Body of pancreas (tissue), 4 donors: ENCODE measurements around the gene ZNF615. TPM values are rescaled to one million over a fixed set of nuclear protein-coding genes. Genes with fewer than 3 reads are reported as not detected.
"Not testable (repeated sequence)": the region's sequence is repeated elsewhere in the genome, so short reads cannot be mapped to it uniquely, and the experiment has no call there.

Experiments used
- ATAC-seq: fragments of 150-250 bp; one replicate; pipeline ENCODE4 v1.9.1; 2016
- DNase-seq, 4 donors: peaks; one replicate each; pipeline ENCODE4 v3.0.0-alpha.2; 2019
- H3K27ac ChIP-seq, 4 donors: fragments of 200-600 bp; sonication (generic); 1 replicate in 3 of 4; 2 replicates in 1 of 4; pipeline versions ENCODE4 v1.5.1 to v1.6.1; 2016 to 2019; ENCODE audit warnings: mild to moderate bottlenecking in 1 of 4, mixed read lengths in 1 of 4, moderate library complexity in 1 of 4
- H3K27me3 ChIP-seq, 2 donors: fragments of 200-600 bp; sonication (generic); one replicate each; pipeline ENCODE4 v1.6.0; 2016; ENCODE audit warnings: mild to moderate bottlenecking in 1 of 2
- H3K36me3 ChIP-seq, 2 donors: fragments of 200-600 bp; sonication (generic); replicated peaks in 1 of 2; 2 replicates each; pipeline ENCODE4 v1.5.1; 2016; ENCODE audit warnings: low read depth in 2 of 2; ENCODE audit not compliant: insufficient read depth in 1 of 2
- H3K4me1 ChIP-seq: fragments of 200-600 bp; sonication (generic); one replicate; pipeline ENCODE4 v1.6.0; 2016
- H3K4me3 ChIP-seq, 2 donors: fragments of 200-600 bp; sonication (generic); 1 replicate in 1 of 2; 2 replicates in 1 of 2; pipeline ENCODE4 v1.5.1; 2016 to 2019
- H3K9me3 ChIP-seq, 3 donors: fragments of 200-600 bp; sonication (generic); 1 replicate in 2 of 3; 2 replicates in 1 of 3; pipeline ENCODE4 v1.5.1; 2016
- CTCF ChIP-seq, 7 experiments: fragments of 450-650 bp in 4 of 7; fragments of 200-600 bp in 3 of 7; sonication (generic) in 3 of 7; IDR thresholded peaks; one replicate each; pipeline ENCODE4 v1.5.1; 2016 to 2019; ENCODE audit warnings: antibody characterized with exemption in 7 of 7
- POLR2A ChIP-seq, 3 donors: fragments of 450-650 bp; IDR thresholded peaks; one replicate each; pipeline ENCODE4 v1.6.1; 2016; ENCODE audit warnings: antibody characterized with exemption in 3 of 3, mild to moderate bottlenecking in 2 of 3
- WGBS, 2 donors: methylation state at CpG; one replicate each; pipeline ENCODE4 v1.1.5; 2017; 5-methylcytosine and 5-hydroxymethylcytosine counted together
- intact Hi-C: fragments of 100-400 bp; cut with DNase I; formaldehyde crosslinking; loops from one replicate; pipeline ENCODE4 v1.15.1; 2023
- total RNA-seq, 2 donors: library from RNA; depleted of rRNA; stranded (reverse); fragments of >200 nt; gene quantifications; one replicate each; pipeline ENCODE4 v1.1.0, GENCODE V29; 2016

Gene ZNF615
- total RNA-seq, 2 donors from 2014 or later = 5.6 to 7.8 TPM

GRCh38 chr19:51993422-51993821 is 14.6 kb downstream of the ZNF615 start:
- Histone ChIP-seq H3K4me1 (no peaks in the 10 kb centered on the region), H3K27ac (no peak overlapping the region), H3K27me3 (no peaks in the 10 kb centered on the region), H3K36me3 (peaks cover 20 to 29% of the 10 kb centered on the region in 2 donors), H3K9me3 (peaks cover 0 to 87% (median 10%) of the 10 kb centered on the region in 3 donors), H3K4me3 (no peak overlapping the region)
- TF ChIP-seq CTCF (IDR thresholded peaks at IDR 0.05) (no peak), POLR2A (IDR thresholded peaks at IDR 0.05) (no peak)
- WGBS, 2 donors = 97 to 100% methylated on average over 10 of the region's 10 CpGs
- DNase-seq (no peak), ATAC-seq (no peak)
- intact Hi-C loops = no loop called here

- Histone ChIP-seq H3K27me3 (no peaks in the 10 kb centered on the region), H3K9me3 (peaks cover 0 to 35% (median 0%) of the 10 kb centered on the region in 3 donors), H3K4me1 (peaks cover 7% of the 10 kb centered on the region), H3K27ac (peak within 1 kb of the TSS in 3 of 4 donors; percentile 6 to 78 (median 69)), H3K4me3 (peak within 1 kb of the TSS; percentile 33 to 96), H3K36me3 (no peaks in the 10 kb centered on the region)
- DNase-seq = peak; percentile 91 to 99 (median 94)
- 2 to 3% methylated on average over 25 to 33 of the region's 33 CpGs for WGBS, 2 donors
- peak in 2 of 3 donors; percentile 56 to 63 for TF ChIP-seq POLR2A (IDR thresholded peaks at IDR 0.05)
- TF ChIP-seq CTCF (IDR thresholded peaks at IDR 0.05) = peak in 1 of 7 experiments; percentile 13
- peak; percentile 100 for ATAC-seq
- intact Hi-C loops = no loop called here
Measured at GRCh38 chr19:51986309-51987291, 21.4 kb downstream of the ZNF615 start, which contains the start of gene ZNF350. Gene ZNF350 (minus strand): TSS chr19:51986840. CDS start chr19:51974360, 12,480 bp downstream.

GRCh38 chr19:51983361-51983760 is 24.6 kb downstream of the ZNF615 start:
- TF ChIP-seq CTCF (IDR thresholded peaks at IDR 0.05) = no peak
- no peak for TF ChIP-seq POLR2A (IDR thresholded peaks at IDR 0.05)
- Histone ChIP-seq H3K9me3 (peaks cover 0 to 41% (median 0%) of the 10 kb centered on the region in 3 donors), H3K4me1 (peaks cover 7% of the 10 kb centered on the region), H3K27me3 (no peaks in the 10 kb centered on the region), H3K4me3 (no peak overlapping the region), H3K27ac (no peak overlapping the region), H3K36me3 (no peaks in the 10 kb centered on the region)
- ATAC-seq = no peak
- DNase-seq = no peak
- WGBS, 2 donors = 90 to 94% methylated on average over 4 of the region's 4 CpGs
- intact Hi-C loops = no loop called here

GRCh38 chr19:51980926-51981325 is 27.1 kb downstream of the ZNF615 start:
- intact Hi-C loops, H3K27me3 ChIP-seq, DNase-seq, H3K27ac ChIP-seq, H3K4me3 ChIP-seq, H3K4me1 ChIP-seq, H3K36me3 ChIP-seq, ATAC-seq: not testable (repeated sequence)
- H3K9me3 ChIP-seq = peaks cover 0 to 58% (median 0%) of the 10 kb centered on the region in 3 donors
- WGBS, 2 donors = 88 to 98% methylated on average over 6 of the region's 6 CpGs

GRCh38 chr19:51980116-51980736 is 27.8 kb downstream of the ZNF615 start:
- 90 to 98% methylated on average over 6 of the region's 6 CpGs for WGBS, 2 donors
- Histone ChIP-seq H3K4me3 (no peak overlapping the region), H3K36me3 (no peaks in the 10 kb centered on the region), H3K27ac (no peak overlapping the region), H3K27me3 (no peaks in the 10 kb centered on the region), H3K9me3 (peaks cover 0 to 61% (median 0%) of the 10 kb centered on the region in 3 donors), H3K4me1 (peaks cover 2% of the 10 kb centered on the region)
- TF ChIP-seq CTCF (IDR thresholded peaks at IDR 0.05) (no peak), POLR2A (IDR thresholded peaks at IDR 0.05) (no peak)
- ATAC-seq = no peak
- intact Hi-C loops = no loop called here
- DNase-seq = no peak
